Esophagus muscularis mucosa (tissue), 4 donors: Measurements from ENCODE around the gene TSPAN32. TPM values are rescaled to one million over a fixed set of nuclear protein-coding genes. Genes with fewer than 3 reads are reported as not detected.
"Not testable (repeated sequence)": the region's sequence is repeated elsewhere in the genome, so short reads cannot be mapped to it uniquely, and the experiment has no call there.

Experiments used
- DNase-seq: peaks from one replicate; pipeline ENCODE4 v3.0.0-alpha.2; 2017; ENCODE audit errors: extremely low spot score
- H3K27ac ChIP-seq, 4 donors: fragments of 200-600 bp; sonication (generic); replicated peaks in 1 of 4; 1 replicate in 3 of 4; 2 replicates in 1 of 4; pipeline ENCODE4 v1.5.1; 2016 to 2019; ENCODE audit warnings: mild to moderate bottlenecking in 1 of 4
- H3K27me3 ChIP-seq, 4 donors: fragments of 200-600 bp; sonication (generic); one replicate each; pipeline versions ENCODE4 v1.5.1 to v1.6.0; 2016 to 2019
- H3K36me3 ChIP-seq, 4 donors: fragments of 200-600 bp; sonication (generic); one replicate each; pipeline ENCODE4 v1.5.1; 2016 to 2019
- H3K4me1 ChIP-seq, 4 donors: fragments of 200-600 bp; sonication (generic); one replicate each; pipeline ENCODE4 v1.5.1; 2016 to 2019
- H3K4me3 ChIP-seq, 4 donors: fragments of 200-600 bp; sonication (generic); 1 replicate in 2 of 4; 2 replicates in 2 of 4; pipeline ENCODE4 v1.5.1; 2016 to 2019; ENCODE audit warnings: mild to moderate bottlenecking in 4 of 4, moderate library complexity in 1 of 4
- H3K9me3 ChIP-seq, 4 donors: fragments of 200-600 bp; sonication (generic); 1 replicate in 3 of 4; 2 replicates in 1 of 4; pipeline ENCODE4 v1.5.1; 2016 to 2019
- EP300 ChIP-seq: sonication (generic); formaldehyde crosslinking; IDR thresholded peaks from one replicate; pipeline ENCODE4 v1.6.1; 2017; ENCODE audit warnings: antibody characterized with exemption
- POLR2A ChIP-seq: fragments of 450-650 bp; IDR thresholded peaks from one replicate; pipeline ENCODE4 v1.6.1; 2017; ENCODE audit warnings: antibody characterized with exemption, moderate library complexity, mild to moderate bottlenecking, low read depth
- POLR2AphosphoS5 ChIP-seq, 2 donors: sonication (generic); formaldehyde crosslinking; IDR thresholded peaks; one replicate each; pipeline ENCODE4 v1.6.1; 2017; ENCODE audit warnings: antibody characterized with exemption in 2 of 2
- WGBS: methylation state at CpG from one replicate; pipeline ENCODE4 v1.1.5; 2018; 5-methylcytosine and 5-hydroxymethylcytosine counted together
- intact Hi-C: fragments of 100-400 bp; cut with DNase I; formaldehyde crosslinking; loops from one replicate; pipeline ENCODE4 v1.15.1; 2023
- total RNA-seq, 4 donors: library from RNA; depleted of rRNA; stranded (reverse); fragments of >200 nt; gene quantifications; one replicate each; pipeline versions ENCODE4 v1.1.0 to v1.2.1, GENCODE V29; 2016
- TF ChIP-seq, protein P1 (sequence below), 3 experiments: fragments of 200-600 bp in 2 of 3; fragments of 450-650 bp in 1 of 3; sonication (generic) in 2 of 3; IDR thresholded peaks; one replicate each; pipeline ENCODE4 v1.5.1; 2017 to 2019; ENCODE audit warnings: antibody characterized with exemption in 3 of 3, mild to moderate bottlenecking in 2 of 3, moderate library complexity in 1 of 3

The TSPAN32 gene
- total RNA-seq, 4 donors from 2014 or later = 0.52 to 3.5 (median 1.2) TPM; not detected in 1

DNA sequence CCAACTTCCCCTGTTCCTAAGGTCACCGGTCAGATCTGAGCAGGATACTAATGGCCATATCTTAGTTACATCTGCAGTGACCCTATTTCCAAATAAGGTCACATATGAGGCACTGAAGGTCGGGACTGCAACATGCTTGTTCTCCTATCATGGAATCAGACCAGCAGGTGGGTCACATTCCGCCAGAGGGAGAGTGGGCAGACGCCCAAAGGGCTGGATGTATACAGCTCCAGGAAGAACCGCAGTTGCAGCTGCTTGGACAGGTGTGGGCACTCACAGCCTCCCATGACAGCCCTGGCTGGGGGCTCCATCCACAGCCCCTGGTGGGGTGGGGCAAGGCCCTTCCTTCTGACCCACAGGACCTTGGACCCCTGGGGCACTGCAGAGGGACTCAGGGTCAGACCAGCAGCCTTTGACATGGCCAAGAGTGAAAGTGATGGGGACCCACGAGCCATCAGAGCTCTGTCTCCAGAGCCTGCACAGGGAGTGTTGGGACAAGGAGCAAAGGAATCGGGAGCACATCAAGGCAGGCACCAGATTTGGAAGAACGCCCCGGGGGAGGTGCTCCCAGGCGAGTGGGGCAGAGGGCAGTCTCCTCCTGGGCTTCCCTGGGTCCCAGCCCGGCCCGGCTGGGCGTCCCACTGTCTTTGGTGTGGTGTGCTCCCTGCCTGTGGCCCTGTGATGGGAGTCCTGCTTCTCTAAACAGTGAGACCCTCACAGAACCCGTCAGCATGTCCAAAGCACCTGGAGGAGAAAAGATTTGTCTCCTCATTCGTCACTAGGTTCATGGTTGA is 62.0 kb downstream of the TSPAN32 start:
- H3K27ac ChIP-seq = no peak overlapping the region
- no peaks in the 10 kb centered on the region for H3K9me3 ChIP-seq
- no peak overlapping the region for H3K4me3 ChIP-seq
- intact Hi-C loops = loop anchor here (10.0 kb wide), 1 partner anchor 51 kb away; no protein-coding TSS in a partner anchor
- peaks cover 6 to 15% (median 12%) of the 10 kb centered on the region in 4 donors for H3K4me1 ChIP-seq
- 92% methylated on average over 11 of the region's 15 CpGs for WGBS
- DNase-seq = no peak
- no peak for TF ChIP-seq POLR2AphosphoS5 (IDR thresholded peaks at IDR 0.05)
- TF ChIP-seq, protein P1, sequence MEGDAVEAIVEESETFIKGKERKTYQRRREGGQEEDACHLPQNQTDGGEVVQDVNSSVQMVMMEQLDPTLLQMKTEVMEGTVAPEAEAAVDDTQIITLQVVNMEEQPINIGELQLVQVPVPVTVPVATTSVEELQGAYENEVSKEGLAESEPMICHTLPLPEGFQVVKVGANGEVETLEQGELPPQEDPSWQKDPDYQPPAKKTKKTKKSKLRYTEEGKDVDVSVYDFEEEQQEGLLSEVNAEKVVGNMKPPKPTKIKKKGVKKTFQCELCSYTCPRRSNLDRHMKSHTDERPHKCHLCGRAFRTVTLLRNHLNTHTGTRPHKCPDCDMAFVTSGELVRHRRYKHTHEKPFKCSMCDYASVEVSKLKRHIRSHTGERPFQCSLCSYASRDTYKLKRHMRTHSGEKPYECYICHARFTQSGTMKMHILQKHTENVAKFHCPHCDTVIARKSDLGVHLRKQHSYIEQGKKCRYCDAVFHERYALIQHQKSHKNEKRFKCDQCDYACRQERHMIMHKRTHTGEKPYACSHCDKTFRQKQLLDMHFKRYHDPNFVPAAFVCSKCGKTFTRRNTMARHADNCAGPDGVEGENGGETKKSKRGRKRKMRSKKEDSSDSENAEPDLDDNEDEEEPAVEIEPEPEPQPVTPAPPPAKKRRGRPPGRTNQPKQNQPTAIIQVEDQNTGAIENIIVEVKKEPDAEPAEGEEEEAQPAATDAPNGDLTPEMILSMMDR (IDR thresholded peaks at IDR 0.05) = no peak
- no peaks in the 10 kb centered on the region for H3K27me3 ChIP-seq
- H3K36me3 ChIP-seq = no peaks in the 10 kb centered on the region

DNA sequence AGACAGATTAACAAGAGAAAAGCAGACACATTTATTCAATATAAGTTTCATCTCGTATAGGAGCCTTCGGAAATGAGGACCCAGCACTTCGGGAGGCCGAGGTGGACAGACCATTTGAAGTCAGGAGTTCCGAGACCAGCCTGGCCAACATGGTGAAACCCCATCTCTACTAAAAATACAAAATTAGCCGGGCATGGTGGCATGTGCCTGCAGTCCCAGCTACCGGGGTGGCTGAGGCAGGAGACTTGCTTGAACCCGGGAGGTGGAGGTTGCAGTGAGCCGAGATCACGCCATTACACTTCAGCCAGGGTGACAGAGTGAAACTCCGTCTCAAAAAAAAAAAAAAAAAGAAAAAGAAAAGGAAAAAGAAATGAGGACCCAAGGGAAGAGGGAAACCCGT is 62.6 kb downstream of the TSPAN32 start:
- not testable (repeated sequence) for H3K27me3 ChIP-seq, H3K27ac ChIP-seq, H3K4me3 ChIP-seq, DNase-seq, H3K9me3 ChIP-seq, H3K36me3 ChIP-seq
- intact Hi-C loops = loop anchor here (10.0 kb wide), 1 partner anchor 50 kb away; no protein-coding TSS in a partner anchor
- H3K4me1 ChIP-seq = peaks cover 6 to 15% (median 12%) of the 10 kb centered on the region in 4 donors
- 95% methylated on average over 12 of the region's 12 CpGs for WGBS

DNA sequence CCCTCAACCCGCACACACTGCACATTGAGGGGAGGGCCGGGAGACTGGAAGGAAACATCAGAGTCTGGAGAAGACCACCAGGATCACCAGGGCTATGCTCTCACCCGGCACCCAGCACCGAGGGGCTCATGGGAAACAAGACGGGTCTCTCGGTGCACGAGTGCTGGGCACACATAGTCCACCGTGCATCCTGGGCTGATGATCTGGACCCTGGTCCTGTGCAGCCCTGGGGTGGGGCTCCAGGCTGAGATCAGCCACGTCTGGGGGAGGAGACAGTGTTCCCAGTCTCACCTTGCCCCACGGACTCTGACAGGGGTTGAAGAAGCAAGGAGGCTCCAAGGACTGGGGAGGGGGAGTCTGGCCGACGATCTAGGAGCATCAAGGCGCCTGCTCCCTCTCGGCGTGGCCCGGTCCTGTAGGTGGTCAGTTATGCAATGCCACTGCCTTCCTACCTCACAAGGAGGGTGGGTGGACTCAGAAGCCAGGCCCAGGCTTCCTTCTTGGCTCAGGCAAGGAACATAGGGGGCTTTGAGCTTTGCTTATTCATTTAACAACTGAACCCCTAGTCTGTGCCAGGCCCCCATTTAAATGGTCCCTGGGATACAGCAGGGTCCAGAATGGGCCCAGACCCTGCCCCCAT is 63.9 kb downstream of the TSPAN32 start:
- 100% methylated on average over 8 of the region's 16 CpGs for WGBS
- Histone ChIP-seq H3K4me1 (peaks cover 6 to 15% (median 12%) of the 10 kb centered on the region in 4 donors), H3K27me3 (no peaks in the 10 kb centered on the region), H3K4me3 (no peak overlapping the region), H3K36me3 (no peaks in the 10 kb centered on the region), H3K27ac (no peak overlapping the region), H3K9me3 (no peaks in the 10 kb centered on the region)
- DNase-seq = no peak
- intact Hi-C loops = loop anchor here (10.0 kb wide), 1 partner anchor 49 kb away; no protein-coding TSS in a partner anchor
- TF ChIP-seq, protein P1 (IDR thresholded peaks at IDR 0.05) = no peak
- TF ChIP-seq POLR2A (no peak), EP300 (no peak), POLR2AphosphoS5 (IDR thresholded peaks at IDR 0.05) (no peak)

DNA sequence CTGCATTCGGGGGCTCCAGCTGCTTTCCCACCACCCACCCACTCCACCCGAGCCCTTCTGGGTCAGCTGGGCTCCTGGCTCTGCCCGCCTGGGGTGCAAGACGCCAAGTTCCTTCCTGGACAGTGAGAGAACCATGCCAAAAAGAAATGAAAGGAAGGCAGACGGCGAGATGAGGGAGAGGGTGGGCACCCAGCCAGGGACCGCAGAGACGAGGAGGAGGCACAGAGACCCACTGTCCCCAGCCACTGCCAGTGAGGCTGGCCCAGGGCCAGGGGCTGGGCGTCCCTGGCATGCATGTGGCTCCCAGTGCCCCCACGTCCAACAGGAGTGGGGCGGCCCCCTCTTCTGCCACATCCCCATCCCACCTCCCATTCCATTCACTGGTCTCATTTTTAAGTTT is 64.5 kb downstream of the TSPAN32 start:
- intact Hi-C loops = loop anchor here (10.0 kb wide), 1 partner anchor 49 kb away; no protein-coding TSS in a partner anchor
- no peak overlapping the region for H3K27ac ChIP-seq
- H3K36me3 ChIP-seq = no peaks in the 10 kb centered on the region
- WGBS = 40% methylated on average over 11 of the region's 11 CpGs
- TF ChIP-seq, protein P1 (IDR thresholded peaks at IDR 0.05) = no peak
- TF ChIP-seq EP300 = no peak
- TF ChIP-seq POLR2A = no peak
- TF ChIP-seq POLR2AphosphoS5 (IDR thresholded peaks at IDR 0.05) = no peak
- DNase-seq = no peak
- H3K4me1 ChIP-seq = peaks cover 6 to 15% (median 12%) of the 10 kb centered on the region in 4 donors
- no peak overlapping the region for H3K4me3 ChIP-seq
- H3K27me3 ChIP-seq = no peaks in the 10 kb centered on the region
- no peaks in the 10 kb centered on the region for H3K9me3 ChIP-seq

DNA sequence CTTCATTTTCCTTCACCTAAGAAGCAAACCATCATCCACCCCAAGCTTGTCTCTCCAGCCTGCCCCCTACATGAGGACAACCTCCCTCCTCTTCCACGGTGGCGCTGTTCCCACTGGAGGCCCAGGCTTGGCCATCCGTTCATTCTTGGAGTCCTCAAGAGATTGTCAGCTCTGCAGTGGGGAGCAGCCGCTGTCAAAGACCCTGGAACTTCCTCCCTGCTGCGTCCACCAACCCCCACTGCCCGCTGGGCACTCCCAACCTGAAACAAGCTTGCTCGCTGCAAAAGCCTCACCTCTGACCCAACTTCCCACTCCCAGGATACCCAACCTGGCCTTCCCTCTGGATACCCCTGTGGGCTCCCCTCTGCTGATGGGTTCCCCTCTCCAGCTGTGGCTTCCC is 64.9 kb downstream of the TSPAN32 start:
- H3K36me3 ChIP-seq = no peaks in the 10 kb centered on the region
- WGBS = 89% methylated on average over 7 of the region's 7 CpGs
- H3K27ac ChIP-seq = no peak overlapping the region
- H3K27me3 ChIP-seq = no peaks in the 10 kb centered on the region
- no peak overlapping the region for H3K4me3 ChIP-seq
- DNase-seq = no peak
- intact Hi-C loops = loop anchor here (10.0 kb wide), 1 partner anchor 48 kb away; no protein-coding TSS in a partner anchor
- TF ChIP-seq POLR2AphosphoS5 (IDR thresholded peaks at IDR 0.05) = no peak
- TF ChIP-seq POLR2A = no peak
- no peaks in the 10 kb centered on the region for H3K9me3 ChIP-seq
- H3K4me1 ChIP-seq = peaks cover 6 to 15% (median 12%) of the 10 kb centered on the region in 4 donors
